Measurements from ENCODE around the gene SHROOM3. TPM values are rescaled to one million over a fixed set of nuclear protein-coding genes. Genes with fewer than 3 reads are reported as not detected.

The SHROOM3 gene
- total and polyA plus RNA-seq, 10 donors, result 0.37 to 23.9 (median 8.3) TPM

- 94 to 97% (median 95%) methylated on average over 40 to 85 of the region's 85 CpGs for WGBS, 5 donors
- intact Hi-C loops (cut with DNase I; ENCODE audit: low total_unique reads), result no loop called here
These were observed 306.0 kb downstream of the SHROOM3 start for GRCh38 chr4:76740866-76741662.

GRCh38 chr4:76741663-76742020 lies 306.6 kb downstream of the SHROOM3 start:
- TF ChIP-seq CTCF (IDR thresholded peaks at IDR 0.05 in 8 of 11, conservative IDR thresholded peaks at IDR 0.05 in 3 of 11), result no peak
- no peak for TF ChIP-seq POLR2A (IDR thresholded peaks at IDR 0.05)
- TF ChIP-seq POLR2AphosphoS5 (IDR thresholded peaks at IDR 0.05), result no peak
- WGBS, 5 donors, result 91 to 96% (median 95%) methylated on average over 12 to 26 of the region's 26 CpGs
- intact Hi-C loops (cut with DNase I; ENCODE audit: low total_unique reads), result no loop called here

More at GRCh38 chr4:76740866-76741662, 306.0 kb downstream of the SHROOM3 start:
- H3K27ac ChIP-seq, result peak overlapping the region in 1 of 8 donors; percentile 76
- DNase-seq, result peak; percentile 71
- no peaks in the 10 kb centered on the region for H3K27me3 ChIP-seq (replicated peaks in 1 of 7)
- no peaks in the 10 kb centered on the region for H3K9me3 ChIP-seq
- TF ChIP-seq POLR2A (IDR thresholded peaks at IDR 0.05) (no peak), POLR2AphosphoS5 (IDR thresholded peaks at IDR 0.05) (no peak), CTCF (IDR thresholded peaks at IDR 0.05 in 8 of 11, conservative IDR thresholded peaks at IDR 0.05 in 3 of 11) (no peak)
- H3K4me3 ChIP-seq, result no peak overlapping the region
- H3K4me1 ChIP-seq, result no peaks in the 10 kb centered on the region
- H3K36me3 ChIP-seq, result peaks cover 0 to 29% (median 0%) of the 10 kb centered on the region in 6 donors

GRCh38 chr4:76744241-76744921 lies 309.4 kb downstream of the SHROOM3 start:
- Histone ChIP-seq H3K4me1 (peaks cover 0 to 6% (median 0%) of the 10 kb centered on the region in 6 donors), H3K9me3 (no peaks in the 10 kb centered on the region), H3K27ac (no peak overlapping the region), H3K36me3 (peaks cover 0 to 24% (median 0%) of the 10 kb centered on the region in 6 donors), H3K4me3 (no peak overlapping the region), H3K27me3 (replicated peaks in 1 of 7) (peaks cover 0 to 1% (median 0%) of the 10 kb centered on the region in 7 donors)
- intact Hi-C loops (cut with DNase I; ENCODE audit: low total_unique reads), result no loop called here
- 58 to 78% (median 76%) methylated on average over 1 of the region's 1 CpG for WGBS, 5 donors
- no peak for TF ChIP-seq POLR2A (IDR thresholded peaks at IDR 0.05)
- TF ChIP-seq CTCF (IDR thresholded peaks at IDR 0.05 in 8 of 11, conservative IDR thresholded peaks at IDR 0.05 in 3 of 11), result no peak
- no peak for TF ChIP-seq POLR2AphosphoS5 (IDR thresholded peaks at IDR 0.05)
- DNase-seq, result no peak

More at GRCh38 chr4:76741663-76742020, 306.6 kb downstream of the SHROOM3 start:
- H3K36me3 ChIP-seq, result peaks cover 0 to 29% (median 0%) of the 10 kb centered on the region in 6 donors
- H3K27ac ChIP-seq, result no peak overlapping the region
- no peaks in the 10 kb centered on the region for H3K9me3 ChIP-seq
- no peaks in the 10 kb centered on the region for H3K27me3 ChIP-seq (replicated peaks in 1 of 7)
- no peak overlapping the region for H3K4me3 ChIP-seq
- DNase-seq, result no peak
- H3K4me1 ChIP-seq, result no peaks in the 10 kb centered on the region

- Histone ChIP-seq H3K27ac (no peak overlapping the region), H3K36me3 (peaks cover 0 to 15% (median 0%) of the 10 kb centered on the region in 6 donors), H3K4me3 (no peak overlapping the region), H3K9me3 (no peaks in the 10 kb centered on the region), H3K27me3 (replicated peaks in 1 of 7) (peaks cover 0 to 10% (median 0%) of the 10 kb centered on the region in 7 donors), H3K4me1 (peaks cover 0 to 6% (median 0%) of the 10 kb centered on the region in 6 donors)
- TF ChIP-seq POLR2AphosphoS5 (IDR thresholded peaks at IDR 0.05), result no peak
- no peak for TF ChIP-seq POLR2A (IDR thresholded peaks at IDR 0.05)
- no peak for TF ChIP-seq CTCF (IDR thresholded peaks at IDR 0.05 in 8 of 11, conservative IDR thresholded peaks at IDR 0.05 in 3 of 11)
- WGBS, 5 donors, result 81 to 92% (median 87%) methylated on average over 1 of the region's 1 CpG
- no peak for DNase-seq
- intact Hi-C loops (cut with DNase I; ENCODE audit: low total_unique reads), result no loop called here
These were observed 310.2 kb downstream of the SHROOM3 start for GRCh38 chr4:76745240-76745639.
